Measurements from ENCODE around the gene NME4. TPM values are rescaled to one million over a fixed set of nuclear protein-coding genes. Genes with fewer than 3 reads are reported as not detected.
"Not testable (repeated sequence)": the region's sequence is repeated elsewhere in the genome, so short reads cannot be mapped to it uniquely, and the experiment has no call there.

NME4 gene
- polyA plus RNA-seq (2013, experiment 1 of 2) = 320 TPM
- polyA plus RNA-seq (2013, experiment 2 of 2) = 312 TPM

GRCh38 chr16:397135-397661 is at the start of gene NME4:
NME4 (plus strand) TSS chr16:397199; CDS start chr16:397223, 24 bp downstream.
- Histone ChIP-seq H3K4me3 (ENCODE audit: extremely low read depth, insufficient read depth, low read length, poor library complexity, severe bottlenecking) (peak within 1 kb of the TSS; percentile 55), H3K4me1 (ENCODE audit: control insufficient read depth, insufficient read depth, low read length, poor library complexity, severe bottlenecking) (no peaks in the 10 kb centered on the region), H3K36me3 (ENCODE audit: control insufficient read depth, insufficient read depth, low read length) (peaks cover 26% of the 10 kb centered on the region), H3K9me3 (ENCODE audit: control insufficient read depth, low read length) (peaks cover 2% of the 10 kb centered on the region), H3K27ac (ENCODE audit: low read depth, low read length, severe bottlenecking) (peak within 1 kb of the TSS; percentile 79)
- 1 to 2% methylated on average over 29 to 50 of the region's 75 CpGs for WGBS, 2 experiments (ENCODE audit: insufficient coverage in 2 of 2)

GRCh38 chr16:347203-347602 is 49.8 kb upstream of the NME4 start:
- WGBS, 2 experiments (ENCODE audit: insufficient coverage in 2 of 2) = 94 to 97% methylated on average over 5 of the region's 6 CpGs
- H3K27ac ChIP-seq (ENCODE audit: low read depth, low read length, severe bottlenecking) = peak overlapping the region; percentile 64
- peaks cover 34% of the 10 kb centered on the region for H3K4me1 ChIP-seq (ENCODE audit: control insufficient read depth, insufficient read depth, low read length, poor library complexity, severe bottlenecking)
- no peak overlapping the region for H3K4me3 ChIP-seq (ENCODE audit: extremely low read depth, insufficient read depth, low read length, poor library complexity, severe bottlenecking)
- no peaks in the 10 kb centered on the region for H3K9me3 ChIP-seq (ENCODE audit: control insufficient read depth, low read length)
- peaks cover 56% of the 10 kb centered on the region for H3K36me3 ChIP-seq (ENCODE audit: control insufficient read depth, insufficient read depth, low read length)

GRCh38 chr16:348495-348894 is 48.5 kb upstream of the NME4 start:
- WGBS, 2 experiments (ENCODE audit: insufficient coverage in 2 of 2) = 97 to 98% methylated on average over 6 to 7 of the region's 10 CpGs
- Histone ChIP-seq H3K36me3 (ENCODE audit: control insufficient read depth, insufficient read depth, low read length) (peaks cover 43% of the 10 kb centered on the region), H3K4me1 (ENCODE audit: control insufficient read depth, insufficient read depth, low read length, poor library complexity, severe bottlenecking) (peaks cover 34% of the 10 kb centered on the region)
- not testable (repeated sequence) for H3K4me3 ChIP-seq (ENCODE audit: extremely low read depth, insufficient read depth, low read length, poor library complexity, severe bottlenecking); H3K27ac ChIP-seq (ENCODE audit: low read depth, low read length, severe bottlenecking); H3K9me3 ChIP-seq (ENCODE audit: control insufficient read depth, low read length)

- H3K27ac ChIP-seq (ENCODE audit: low read depth, low read length, severe bottlenecking) = no peak overlapping the region
- 92 to 94% methylated on average over 5 to 6 of the region's 7 CpGs for WGBS, 2 experiments (ENCODE audit: insufficient coverage in 2 of 2)
Observed at GRCh38 chr16:349211-349610, 47.8 kb upstream of the NME4 start.

GRCh38 chr16:350203-350602 is 46.8 kb upstream of the NME4 start:
- Histone ChIP-seq H3K9me3 (ENCODE audit: control insufficient read depth, low read length) (no peaks in the 10 kb centered on the region), H3K36me3 (ENCODE audit: control insufficient read depth, insufficient read depth, low read length) (peaks cover 29% of the 10 kb centered on the region), H3K4me1 (ENCODE audit: control insufficient read depth, insufficient read depth, low read length, poor library complexity, severe bottlenecking) (peaks cover 34% of the 10 kb centered on the region), H3K27ac (ENCODE audit: low read depth, low read length, severe bottlenecking) (no peak overlapping the region), H3K4me3 (ENCODE audit: extremely low read depth, insufficient read depth, low read length, poor library complexity, severe bottlenecking) (no peak overlapping the region)
- 90 to 95% methylated on average over 6 to 8 of the region's 8 CpGs for WGBS, 2 experiments (ENCODE audit: insufficient coverage in 2 of 2)

More at GRCh38 chr16:349211-349610, 47.8 kb upstream of the NME4 start:
- Histone ChIP-seq H3K4me3 (ENCODE audit: extremely low read depth, insufficient read depth, low read length, poor library complexity, severe bottlenecking) (no peak overlapping the region), H3K4me1 (ENCODE audit: control insufficient read depth, insufficient read depth, low read length, poor library complexity, severe bottlenecking) (peaks cover 34% of the 10 kb centered on the region), H3K9me3 (ENCODE audit: control insufficient read depth, low read length) (no peaks in the 10 kb centered on the region), H3K36me3 (ENCODE audit: control insufficient read depth, insufficient read depth, low read length) (peaks cover 39% of the 10 kb centered on the region)

GRCh38 chr16:351804-352520 is 45.0 kb upstream of the NME4 start:
- 0% methylated on average over 53 to 76 of the region's 95 CpGs for WGBS, 2 experiments (ENCODE audit: insufficient coverage in 2 of 2)
- H3K4me3 ChIP-seq (ENCODE audit: extremely low read depth, insufficient read depth, low read length, poor library complexity, severe bottlenecking) = peak overlapping the region; percentile 69
- H3K36me3 ChIP-seq (ENCODE audit: control insufficient read depth, insufficient read depth, low read length) = peaks cover 18% of the 10 kb centered on the region
- no peaks in the 10 kb centered on the region for H3K9me3 ChIP-seq (ENCODE audit: control insufficient read depth, low read length)
- peaks cover 21% of the 10 kb centered on the region for H3K4me1 ChIP-seq (ENCODE audit: control insufficient read depth, insufficient read depth, low read length, poor library complexity, severe bottlenecking)
- no peak overlapping the region for H3K27ac ChIP-seq (ENCODE audit: low read depth, low read length, severe bottlenecking)

- Histone ChIP-seq H3K27ac (ENCODE audit: low read depth, low read length, severe bottlenecking) (no peak within 1 kb of the TSS), H3K4me3 (ENCODE audit: extremely low read depth, insufficient read depth, low read length, poor library complexity, severe bottlenecking) (peak within 1 kb of the TSS; percentile 69), H3K36me3 (ENCODE audit: control insufficient read depth, insufficient read depth, low read length) (peaks cover 14% of the 10 kb centered on the region), H3K4me1 (ENCODE audit: control insufficient read depth, insufficient read depth, low read length, poor library complexity, severe bottlenecking) (peaks cover 13% of the 10 kb centered on the region), H3K9me3 (ENCODE audit: control insufficient read depth, low read length) (no peaks in the 10 kb centered on the region)
- WGBS, 2 experiments (ENCODE audit: insufficient coverage in 2 of 2) = 2 to 3% methylated on average over 46 to 72 of the region's 113 CpGs
Observed at GRCh38 chr16:352547-353403, 44.2 kb upstream of the NME4 start, which contains the start of gene AXIN1. AXIN1 (minus strand) TSS chr16:352723; CDS start chr16:347025, 5,698 bp downstream.

- 80 to 84% methylated on average over 15 to 23 of the region's 25 CpGs for WGBS, 2 experiments (ENCODE audit: insufficient coverage in 2 of 2)
- H3K27ac ChIP-seq (ENCODE audit: low read depth, low read length, severe bottlenecking) = no peak overlapping the region
- H3K4me3 ChIP-seq (ENCODE audit: extremely low read depth, insufficient read depth, low read length, poor library complexity, severe bottlenecking) = peak overlapping the region; percentile 24
- H3K36me3 ChIP-seq (ENCODE audit: control insufficient read depth, insufficient read depth, low read length) = peaks cover 11% of the 10 kb centered on the region
- no peaks in the 10 kb centered on the region for H3K9me3 ChIP-seq (ENCODE audit: control insufficient read depth, low read length)
- H3K4me1 ChIP-seq (ENCODE audit: control insufficient read depth, insufficient read depth, low read length, poor library complexity, severe bottlenecking) = peaks cover 13% of the 10 kb centered on the region
Observed at GRCh38 chr16:353404-354290, 43.4 kb upstream of the NME4 start.

- Histone ChIP-seq H3K27ac (ENCODE audit: low read depth, low read length, severe bottlenecking) (no peak overlapping the region), H3K4me3 (ENCODE audit: extremely low read depth, insufficient read depth, low read length, poor library complexity, severe bottlenecking) (no peak overlapping the region)
- WGBS, 2 experiments (ENCODE audit: insufficient coverage in 2 of 2) = 88 to 93% methylated on average over 10 to 11 of the region's 12 CpGs
Observed at GRCh38 chr16:354291-354881, 42.6 kb upstream of the NME4 start.

More at GRCh38 chr16:354291-354881, 42.6 kb upstream of the NME4 start:
- Histone ChIP-seq H3K36me3 (ENCODE audit: control insufficient read depth, insufficient read depth, low read length) (peaks cover 9% of the 10 kb centered on the region), H3K4me1 (ENCODE audit: control insufficient read depth, insufficient read depth, low read length, poor library complexity, severe bottlenecking) (peaks cover 10% of the 10 kb centered on the region), H3K9me3 (ENCODE audit: control insufficient read depth, low read length) (no peaks in the 10 kb centered on the region)
